GM21529 (cell line): Measurements from ENCODE around the gene TSPAN7.

Experiments
- ATAC-seq: cut with Tn5 transposase; IDR thresholded peaks from one replicate; pipeline ENCODE4 v1.9.1; 2021; ENCODE audit not compliant: unreplicated experiment

The TSPAN7 gene

DNA sequence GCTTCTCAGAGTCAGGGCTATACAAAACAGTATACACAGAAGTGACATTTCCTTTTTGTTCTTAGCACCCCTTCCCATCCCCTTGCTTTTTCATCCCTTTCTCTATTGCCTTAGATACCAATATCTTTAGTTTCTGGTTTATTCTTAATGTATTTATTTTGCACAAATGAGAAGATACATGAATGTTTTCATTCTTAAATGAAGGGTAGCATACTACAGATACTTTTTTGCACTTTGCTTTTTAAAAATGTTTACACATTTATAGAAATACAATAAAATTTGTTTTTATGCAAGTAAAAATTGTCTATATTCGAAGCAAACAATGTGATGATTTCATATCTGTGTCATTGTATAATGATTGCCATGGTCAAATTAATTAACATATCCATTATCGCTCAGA lies 33.1 kb downstream of the TSPAN7 start:
- ATAC-seq, result no peak

DNA sequence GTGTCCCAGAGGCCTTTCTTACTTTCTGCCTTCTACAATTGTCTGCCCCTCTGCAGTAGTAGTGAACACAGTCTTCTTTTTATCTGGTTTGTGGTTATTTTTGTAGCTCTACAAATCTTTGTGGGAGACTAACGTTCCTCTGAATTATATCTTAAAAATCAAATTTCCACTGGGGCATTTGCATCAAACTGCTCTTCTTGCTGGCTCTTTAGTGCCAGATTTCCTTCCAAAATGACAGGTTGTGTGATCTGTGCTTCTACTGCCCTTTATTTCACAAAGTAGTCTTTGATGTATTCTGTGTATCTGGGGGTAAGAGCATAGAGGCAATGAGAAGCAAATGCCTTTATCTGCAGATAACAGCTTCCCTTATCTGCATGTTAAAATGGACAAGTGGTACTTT lies 34.5 kb downstream of the TSPAN7 start:
- no peak for ATAC-seq

DNA sequence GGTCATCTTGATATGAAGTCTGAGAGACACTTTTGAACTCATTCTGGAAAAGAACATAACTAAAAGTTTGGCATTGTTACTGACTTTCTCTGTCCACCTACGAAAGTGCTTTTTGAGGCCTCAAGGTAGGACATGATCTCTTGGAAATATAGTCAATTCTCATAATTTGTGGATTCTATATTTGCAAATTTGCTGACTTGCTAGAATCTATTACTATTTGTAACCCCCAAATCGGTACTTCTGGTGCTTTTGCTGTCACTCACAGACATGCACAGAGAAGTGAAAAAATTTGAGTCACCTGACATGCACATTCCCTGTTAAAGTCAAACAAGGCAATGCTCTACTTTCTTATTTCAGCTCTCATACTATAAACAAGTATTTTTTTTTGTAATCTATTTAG lies 35.6 kb downstream of the TSPAN7 start:
- no peak for ATAC-seq

DNA sequence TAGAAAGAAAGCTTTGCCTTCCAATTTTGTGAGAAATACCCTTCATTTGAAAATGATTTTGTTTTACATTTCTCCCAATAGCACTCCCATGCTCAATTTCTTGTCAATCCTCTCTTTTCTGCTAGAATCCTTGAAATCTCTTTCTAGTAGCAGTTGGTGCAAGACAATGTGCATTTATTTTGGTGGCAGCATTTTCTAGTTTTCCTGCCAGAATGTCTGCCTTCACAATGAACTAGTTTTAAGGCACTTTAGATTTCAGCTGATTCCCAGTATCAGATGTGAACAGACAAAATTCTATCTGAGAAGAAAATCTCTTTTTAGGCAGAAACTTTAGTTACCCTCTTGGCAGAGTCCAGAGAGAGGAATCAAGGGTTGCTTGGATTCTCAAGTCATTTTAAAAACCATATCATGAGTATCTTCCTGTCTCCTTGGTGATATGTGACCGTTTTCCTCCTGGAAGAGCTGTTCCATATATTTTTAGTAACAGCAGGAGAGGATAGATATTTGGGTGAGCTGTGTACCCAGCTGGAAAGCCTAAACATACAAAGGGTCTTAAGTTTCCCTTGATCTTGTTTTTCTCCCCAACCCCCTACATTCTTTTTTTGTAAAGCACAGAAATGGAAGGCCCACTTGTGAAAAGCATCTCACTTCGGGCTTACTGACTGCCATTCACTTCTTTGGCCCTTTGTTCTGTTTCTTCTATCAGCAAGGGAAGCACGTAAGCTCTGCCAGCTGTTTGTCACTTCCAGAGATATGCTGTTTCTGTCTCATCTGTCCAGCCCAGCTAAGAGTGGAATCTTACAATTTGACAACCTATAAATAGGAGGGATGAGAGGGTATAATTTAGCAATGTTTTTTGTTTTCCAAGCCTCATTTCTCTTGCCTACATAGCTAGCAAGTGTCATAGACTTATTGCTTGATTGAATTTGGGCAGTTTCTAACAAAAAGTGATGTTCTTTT lies 38.7 kb downstream of the TSPAN7 start:
- ATAC-seq, result no peak

GRCh38 chrX:38601866-38602265 lies 40.5 kb downstream of the TSPAN7 start:
- no peak for ATAC-seq

DNA sequence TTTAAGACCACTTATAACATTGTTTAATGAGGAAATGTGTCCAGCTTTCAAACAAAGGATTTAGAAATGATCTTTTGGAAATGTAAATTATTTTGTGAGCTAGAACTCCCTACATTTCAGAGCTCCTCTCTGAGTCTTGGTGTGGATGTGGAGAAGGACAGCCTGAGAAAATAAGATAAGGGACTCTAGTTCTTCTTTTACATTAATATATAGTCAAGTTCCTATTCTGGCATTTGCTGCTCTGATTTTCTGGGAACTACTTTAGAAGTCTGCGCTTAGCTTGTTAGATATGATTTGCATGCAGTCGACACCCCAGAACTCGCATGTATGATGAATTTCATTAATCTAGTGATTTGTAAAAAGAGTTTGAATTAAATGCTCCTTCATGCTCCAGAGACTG lies 45.5 kb downstream of the TSPAN7 start:
- no peak for ATAC-seq

DNA sequence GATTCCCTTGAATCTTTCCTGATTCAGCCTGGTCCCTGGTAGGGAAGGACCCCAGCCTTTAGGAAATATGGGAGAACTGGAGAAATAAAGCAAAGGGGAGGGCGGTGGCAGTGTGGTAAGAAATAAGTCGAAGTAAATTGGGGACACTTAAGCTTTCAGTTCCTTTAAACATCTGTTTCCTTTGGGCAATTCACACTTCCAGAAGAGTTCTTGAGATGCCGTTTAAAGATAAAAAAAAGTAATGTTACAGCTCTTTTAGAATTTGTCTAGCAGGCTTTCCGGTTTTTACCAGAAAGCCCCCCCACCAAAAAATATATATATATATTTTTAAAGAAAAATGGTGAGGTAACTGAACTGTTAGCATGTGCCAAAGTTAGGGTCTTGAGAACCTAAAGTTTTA lies 46.6 kb downstream of the TSPAN7 start:
- no peak for ATAC-seq

DNA sequence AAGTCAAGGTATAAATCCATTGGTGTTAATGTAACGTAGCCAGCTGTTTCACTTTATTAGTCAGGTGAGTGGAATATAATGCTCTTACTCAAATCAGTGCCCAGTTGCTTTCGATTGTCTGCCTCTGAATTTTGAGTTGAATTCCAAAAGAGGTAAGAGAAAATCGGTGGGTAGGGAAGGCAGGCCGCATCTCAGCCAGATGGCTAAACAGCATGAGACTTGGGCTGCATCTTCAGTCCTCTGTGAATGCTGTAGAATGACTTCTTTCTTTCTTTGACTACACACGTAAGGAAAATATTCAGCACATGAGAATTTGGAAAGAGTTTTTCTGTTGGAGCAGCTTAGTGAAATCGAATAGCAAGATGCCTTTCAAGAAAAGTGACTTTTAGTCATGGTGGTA lies 49.5 kb downstream of the TSPAN7 start:
- no peak for ATAC-seq

DNA sequence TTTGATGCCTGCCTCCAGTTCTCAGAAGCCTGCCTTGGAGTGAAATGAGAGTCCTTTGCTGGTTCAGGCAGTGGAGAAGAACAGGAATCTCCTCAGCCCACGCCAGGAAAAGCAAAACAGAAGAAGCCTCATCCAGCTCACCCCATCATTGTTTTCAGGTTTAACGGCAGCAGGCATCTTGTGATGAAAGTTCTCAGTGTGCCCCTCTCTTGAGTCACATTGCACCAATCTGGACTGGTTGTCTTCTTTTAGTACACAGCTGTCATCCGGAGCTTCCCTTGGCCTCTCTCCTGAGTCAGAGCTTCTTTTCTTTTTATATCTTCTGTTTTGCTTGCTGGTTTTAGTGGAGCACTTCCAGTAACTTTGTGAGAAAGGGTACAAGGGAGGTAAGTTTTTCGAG lies 50.9 kb downstream of the TSPAN7 start:
- no peak for ATAC-seq

- ATAC-seq, result no peak
Measured at GRCh38 chrX:38614485-38614884, 53.1 kb downstream of the TSPAN7 start.

DNA sequence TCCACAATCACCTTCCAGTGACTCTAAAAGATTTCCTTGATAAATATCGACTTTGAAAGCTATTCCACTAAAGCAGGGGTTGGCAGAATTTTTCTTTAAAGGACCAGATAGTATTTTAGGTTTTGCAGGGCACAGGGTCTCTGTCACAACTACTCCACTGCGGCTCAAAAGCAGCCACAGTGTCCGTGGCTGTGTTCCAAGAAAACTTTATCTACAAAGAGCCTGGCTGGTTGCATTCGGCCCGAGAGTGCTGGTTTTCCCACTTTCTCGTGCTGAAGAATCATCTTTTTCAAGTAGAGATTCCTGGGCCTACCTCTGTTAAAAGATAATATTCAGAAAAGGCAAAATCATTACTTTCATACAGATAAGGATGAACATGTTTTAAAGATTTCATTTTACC lies 55.6 kb downstream of the TSPAN7 start:
- ATAC-seq, result no peak

- no peak for ATAC-seq
Measured at GRCh38 chrX:38618180-38618579, 56.8 kb downstream of the TSPAN7 start.

DNA sequence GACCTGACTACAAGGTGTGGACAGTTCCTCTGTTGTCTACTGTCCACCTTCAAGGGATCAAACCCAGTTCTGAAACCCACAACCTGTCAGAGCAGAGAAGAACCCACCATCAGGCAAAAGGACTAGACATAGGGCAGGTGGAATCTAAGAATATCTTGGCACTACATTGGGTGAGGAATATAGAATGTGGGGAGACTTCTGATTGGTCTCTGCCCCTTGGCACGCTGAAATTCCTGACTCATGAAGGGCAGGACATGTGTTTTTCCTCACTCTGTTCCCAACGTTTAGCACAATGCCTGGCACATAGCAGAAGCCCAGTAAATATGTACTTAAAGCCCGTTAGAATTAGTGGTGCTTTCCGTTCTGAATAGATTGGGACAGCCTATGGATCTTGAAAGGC lies 59.3 kb downstream of the TSPAN7 start:
- ATAC-seq, result no peak

DNA sequence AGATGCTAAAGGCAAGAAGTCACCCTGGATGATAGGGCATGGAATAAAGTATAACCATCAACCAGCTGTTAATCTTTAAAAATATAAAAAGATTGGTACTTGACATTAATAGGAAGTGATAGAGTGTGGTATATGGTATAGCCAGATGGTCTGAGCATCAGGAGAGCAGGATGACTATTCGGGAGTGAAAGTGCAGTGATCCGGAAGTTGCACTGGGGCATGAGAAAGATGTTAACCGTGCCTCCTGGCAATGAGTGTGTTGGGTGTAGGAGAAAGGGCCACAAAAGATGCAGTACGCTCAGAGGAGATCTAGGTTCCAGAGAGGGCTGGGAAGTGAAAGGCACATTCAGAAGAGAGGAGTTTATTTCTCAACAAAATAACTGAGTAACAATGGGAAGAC lies 65.0 kb downstream of the TSPAN7 start:
- no peak for ATAC-seq

DNA sequence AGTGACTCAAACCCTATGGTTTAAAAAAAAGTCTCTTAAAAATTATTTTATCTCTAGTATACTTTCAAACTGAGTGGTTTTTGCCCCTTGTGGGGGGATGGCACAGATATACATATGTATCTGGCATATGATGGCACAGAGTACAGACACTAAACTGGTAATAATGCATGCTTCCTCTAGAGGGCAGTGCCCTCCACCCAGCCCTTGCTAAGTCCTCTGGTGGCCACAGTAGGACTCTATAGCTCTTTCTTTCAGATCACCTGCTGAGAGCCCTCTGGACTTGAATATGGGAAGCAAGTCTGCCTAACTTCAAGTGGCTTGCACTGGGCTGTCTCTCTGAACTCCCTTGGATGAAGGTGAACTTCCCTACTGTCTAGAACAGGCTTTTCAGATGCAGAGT lies 66.3 kb downstream of the TSPAN7 start:
- peak; percentile 94 for ATAC-seq

DNA sequence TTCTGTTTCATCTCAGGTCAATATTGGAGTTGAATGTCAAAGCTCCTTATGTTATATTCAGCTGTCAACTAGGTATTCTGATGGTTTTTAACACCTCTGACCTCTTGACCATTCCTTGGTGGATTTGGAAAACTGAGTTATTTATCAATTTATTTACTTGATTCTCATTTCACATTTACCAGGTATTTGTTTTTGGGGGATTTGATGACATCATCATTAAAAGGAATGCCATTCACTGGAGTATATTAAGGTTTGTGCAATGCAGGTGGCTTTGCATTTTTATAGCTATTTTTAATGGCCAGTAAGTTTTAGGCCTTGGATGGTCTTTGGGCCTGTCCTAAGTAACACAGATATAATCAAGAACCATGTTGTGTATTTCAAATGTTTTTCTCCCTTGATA lies 67.2 kb downstream of the TSPAN7 start:
- ATAC-seq, result no peak

- no peak for ATAC-seq
Measured at GRCh38 chrX:38632516-38632915, 71.2 kb downstream of the TSPAN7 start.

DNA sequence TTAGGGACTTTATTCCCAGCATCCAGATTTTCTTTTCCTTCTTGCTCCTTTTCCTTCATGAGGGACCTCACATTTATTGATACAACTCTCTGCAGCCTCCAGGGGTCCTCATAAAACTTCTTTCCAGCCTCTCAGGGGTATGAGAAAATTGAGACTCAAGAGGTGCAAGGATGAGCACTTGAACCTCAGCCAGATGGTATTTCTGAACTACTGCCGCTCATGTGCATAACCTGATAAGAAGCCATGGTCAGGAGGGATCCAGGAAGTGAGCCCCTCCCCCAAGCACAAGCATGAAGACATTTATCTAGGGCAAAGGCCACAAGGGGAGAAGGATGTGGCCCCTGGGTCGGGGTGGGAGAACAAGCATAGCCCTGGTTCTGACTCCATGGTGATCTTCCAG lies 73.3 kb downstream of the TSPAN7 start:
- ATAC-seq, result no peak

DNA sequence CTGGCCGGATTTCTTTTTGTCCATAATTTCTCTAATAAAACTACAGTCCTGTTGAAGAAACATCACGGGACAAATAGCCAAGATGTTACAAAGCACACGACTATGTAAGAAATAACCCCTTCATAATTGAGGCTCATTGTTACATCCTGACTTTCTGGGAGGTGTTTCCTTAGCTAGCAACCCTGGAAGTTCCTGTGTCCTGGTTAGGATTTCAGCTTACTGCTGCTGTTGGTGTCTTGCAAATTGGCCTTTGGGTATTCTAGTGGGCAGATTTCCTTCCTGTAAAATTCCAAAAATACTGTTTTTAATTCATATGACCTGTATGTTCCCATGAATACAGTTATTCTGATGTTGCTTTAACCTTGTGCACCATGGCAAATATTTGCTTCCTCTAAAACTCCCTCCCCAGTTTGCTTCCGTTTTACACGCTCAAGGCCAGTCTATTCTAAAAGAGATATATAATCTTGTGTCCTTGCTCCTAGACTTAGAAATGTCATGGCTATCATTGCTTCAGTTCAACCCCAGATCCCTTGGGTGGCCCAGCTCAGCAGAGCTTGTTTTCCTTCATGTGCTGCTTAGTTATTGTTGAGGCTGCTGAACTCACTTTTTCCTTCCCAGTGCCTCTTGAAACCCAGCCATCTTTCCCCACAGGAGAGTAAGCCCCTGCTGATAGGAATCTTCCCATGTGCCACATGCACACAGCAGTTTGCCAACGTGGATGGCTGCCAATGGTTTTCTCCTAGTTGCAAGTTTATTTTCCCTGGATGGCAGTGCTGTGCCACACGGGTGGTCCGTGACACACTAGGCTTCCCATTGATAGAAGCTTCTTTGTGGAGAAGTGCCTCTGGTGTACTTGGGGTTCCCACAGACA lies 75.8 kb downstream of the TSPAN7 start:
- no peak for ATAC-seq

GRCh38 chrX:38638952-38639529 lies 77.7 kb downstream of the TSPAN7 start:
- ATAC-seq, result no peak

GRCh38 chrX:38639730-38640129 lies 78.4 kb downstream of the TSPAN7 start:
- ATAC-seq, result no peak

- no peak for ATAC-seq
Measured at GRCh38 chrX:38641197-38641596, 79.9 kb downstream of the TSPAN7 start.
